SU-DHL-6 (cell line): ENCODE results near the gene LTBP2.

Experiments used
- EZH2phosphoT487 ChIP-seq: fragments of 200-600 bp; sonication (generic), shearing (Covaris generic); conservative IDR thresholded peaks from 2 replicates; pipeline ENCODE4 v1.6.1; 2018; ENCODE audit warnings: mild to moderate bottlenecking, antibody characterized with exemption, low read length, moderate library complexity, mixed read lengths
- TF ChIP-seq, protein P1 (sequence below): fragments of 200-600 bp; sonication (generic); IDR thresholded peaks from one replicate; pipeline ENCODE4 v1.5.1; 2017; ENCODE audit warnings: antibody characterized with exemption, mild to moderate bottlenecking, low read length, moderate library complexity; ENCODE audit not compliant: insufficient read depth, poor library complexity, severe bottlenecking

DNA sequence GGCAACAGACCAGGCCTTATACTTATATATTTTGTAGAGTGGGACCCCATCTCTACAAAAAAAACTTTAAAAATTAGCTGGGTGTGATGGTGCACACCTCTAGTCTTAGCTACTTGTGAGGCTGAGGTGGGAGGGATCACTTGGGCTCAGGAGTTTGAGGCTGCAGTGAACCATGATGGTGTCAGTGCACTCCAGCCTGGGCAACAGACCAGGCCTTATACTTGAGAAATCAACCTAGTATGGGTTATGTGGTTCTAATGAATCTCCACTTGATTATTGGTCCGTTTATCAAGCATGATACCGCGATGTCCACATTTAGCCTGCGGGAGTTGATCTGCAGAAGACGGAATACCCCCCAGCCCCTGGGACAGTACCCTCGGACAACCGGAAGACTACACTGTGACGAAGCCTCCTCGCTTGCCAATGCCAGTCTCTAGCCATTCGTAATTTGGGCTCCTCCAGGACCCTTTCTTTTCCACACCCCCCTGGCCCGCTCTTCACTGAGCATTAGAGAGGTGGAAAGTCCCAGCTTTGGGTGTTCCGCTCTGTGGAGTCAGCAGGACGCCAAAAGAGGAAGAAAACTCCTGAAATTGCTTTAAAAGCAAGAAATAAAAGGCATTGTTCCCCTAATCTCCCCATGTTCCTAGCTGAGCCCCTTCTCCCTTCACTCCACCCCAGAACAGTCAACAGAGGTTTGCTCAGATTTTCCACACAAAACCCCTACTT is 19.4 kb downstream of the LTBP2 start:
- TF ChIP-seq, protein P1, sequence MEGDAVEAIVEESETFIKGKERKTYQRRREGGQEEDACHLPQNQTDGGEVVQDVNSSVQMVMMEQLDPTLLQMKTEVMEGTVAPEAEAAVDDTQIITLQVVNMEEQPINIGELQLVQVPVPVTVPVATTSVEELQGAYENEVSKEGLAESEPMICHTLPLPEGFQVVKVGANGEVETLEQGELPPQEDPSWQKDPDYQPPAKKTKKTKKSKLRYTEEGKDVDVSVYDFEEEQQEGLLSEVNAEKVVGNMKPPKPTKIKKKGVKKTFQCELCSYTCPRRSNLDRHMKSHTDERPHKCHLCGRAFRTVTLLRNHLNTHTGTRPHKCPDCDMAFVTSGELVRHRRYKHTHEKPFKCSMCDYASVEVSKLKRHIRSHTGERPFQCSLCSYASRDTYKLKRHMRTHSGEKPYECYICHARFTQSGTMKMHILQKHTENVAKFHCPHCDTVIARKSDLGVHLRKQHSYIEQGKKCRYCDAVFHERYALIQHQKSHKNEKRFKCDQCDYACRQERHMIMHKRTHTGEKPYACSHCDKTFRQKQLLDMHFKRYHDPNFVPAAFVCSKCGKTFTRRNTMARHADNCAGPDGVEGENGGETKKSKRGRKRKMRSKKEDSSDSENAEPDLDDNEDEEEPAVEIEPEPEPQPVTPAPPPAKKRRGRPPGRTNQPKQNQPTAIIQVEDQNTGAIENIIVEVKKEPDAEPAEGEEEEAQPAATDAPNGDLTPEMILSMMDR, result no peak
- TF ChIP-seq EZH2phosphoT487, result no peak
